GM12878 (cell line): Measurements from ENCODE around the gene CREB3L1.

ENCODE experiments used
- CHD2 ChIP-seq: IDR thresholded peaks from 2 replicates; pipeline ENCODE4 v1.6.1; 2011; ENCODE audit warnings: low read depth, low read length, improper control_type of control experiment, borderline replicate concordance
- POLR2A ChIP-seq: IDR thresholded peaks from 2 replicates; pipeline ENCODE4 v1.6.1; 2011; ENCODE audit warnings: low read depth, mild to moderate bottlenecking, low read length
- YY1 ChIP-seq: IDR thresholded peaks from 2 replicates; pipeline ENCODE4 v1.6.1; 2011; ENCODE audit warnings: low read depth, mild to moderate bottlenecking, low read length
- TF ChIP-seq, protein P1 (sequence below), 3 experiments: IDR thresholded peaks in 2 of 3; conservative IDR thresholded peaks in 1 of 3; 2 replicates each; pipeline ENCODE4 v1.5.1; 2011; ENCODE audit warnings: low read depth in 3 of 3, low read length in 3 of 3, mild to moderate bottlenecking in 3 of 3, control low read depth in 2 of 3, moderate library complexity in 2 of 3, inconsistent platforms in 1 of 3, mixed read lengths in 1 of 3; ENCODE audit not compliant: control insufficient read depth in 2 of 3, insufficient read depth in 1 of 3; ENCODE audit errors: extremely low read depth in 1 of 3
- TF ChIP-seq, protein P2 (sequence below): IDR thresholded peaks from 2 replicates; pipeline ENCODE4 v1.6.1; 2012; ENCODE audit warnings: low read length, inconsistent platforms

DNA sequence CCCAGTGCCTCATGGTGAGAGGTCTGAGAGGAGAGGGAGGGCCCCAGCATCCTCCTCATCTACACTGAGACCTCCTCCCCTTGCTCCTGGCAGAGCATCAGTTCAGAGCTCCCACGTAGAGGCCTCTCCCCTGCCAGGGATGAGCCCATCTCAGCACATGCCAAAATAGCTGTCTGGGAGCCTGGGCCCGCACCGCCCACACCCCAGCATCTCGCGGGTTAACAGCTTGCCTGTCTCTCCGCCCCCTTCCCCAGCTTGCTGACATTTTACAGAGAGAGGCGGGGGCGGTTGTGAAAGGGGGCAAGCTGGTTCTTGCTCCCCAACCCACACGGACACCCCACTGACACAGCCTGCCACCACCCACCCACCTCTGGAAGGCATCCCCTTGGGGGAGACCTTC is 76.2 kb downstream of the CREB3L1 start:
- TF ChIP-seq, protein P1, sequence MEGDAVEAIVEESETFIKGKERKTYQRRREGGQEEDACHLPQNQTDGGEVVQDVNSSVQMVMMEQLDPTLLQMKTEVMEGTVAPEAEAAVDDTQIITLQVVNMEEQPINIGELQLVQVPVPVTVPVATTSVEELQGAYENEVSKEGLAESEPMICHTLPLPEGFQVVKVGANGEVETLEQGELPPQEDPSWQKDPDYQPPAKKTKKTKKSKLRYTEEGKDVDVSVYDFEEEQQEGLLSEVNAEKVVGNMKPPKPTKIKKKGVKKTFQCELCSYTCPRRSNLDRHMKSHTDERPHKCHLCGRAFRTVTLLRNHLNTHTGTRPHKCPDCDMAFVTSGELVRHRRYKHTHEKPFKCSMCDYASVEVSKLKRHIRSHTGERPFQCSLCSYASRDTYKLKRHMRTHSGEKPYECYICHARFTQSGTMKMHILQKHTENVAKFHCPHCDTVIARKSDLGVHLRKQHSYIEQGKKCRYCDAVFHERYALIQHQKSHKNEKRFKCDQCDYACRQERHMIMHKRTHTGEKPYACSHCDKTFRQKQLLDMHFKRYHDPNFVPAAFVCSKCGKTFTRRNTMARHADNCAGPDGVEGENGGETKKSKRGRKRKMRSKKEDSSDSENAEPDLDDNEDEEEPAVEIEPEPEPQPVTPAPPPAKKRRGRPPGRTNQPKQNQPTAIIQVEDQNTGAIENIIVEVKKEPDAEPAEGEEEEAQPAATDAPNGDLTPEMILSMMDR (IDR thresholded peaks at IDR 0.05 in 2 of 3, conservative IDR thresholded peaks at IDR 0.05 in 1 of 3; ENCODE audit: control insufficient read depth in 2 of 3, extremely low read depth in 1 of 3, insufficient read depth in 1 of 3, low read depth in 3 of 3, low read length in 3 of 3) = no peak
- no peak for TF ChIP-seq CHD2
- TF ChIP-seq YY1 = no peak
- TF ChIP-seq POLR2A = no peak
- TF ChIP-seq, protein P2, sequence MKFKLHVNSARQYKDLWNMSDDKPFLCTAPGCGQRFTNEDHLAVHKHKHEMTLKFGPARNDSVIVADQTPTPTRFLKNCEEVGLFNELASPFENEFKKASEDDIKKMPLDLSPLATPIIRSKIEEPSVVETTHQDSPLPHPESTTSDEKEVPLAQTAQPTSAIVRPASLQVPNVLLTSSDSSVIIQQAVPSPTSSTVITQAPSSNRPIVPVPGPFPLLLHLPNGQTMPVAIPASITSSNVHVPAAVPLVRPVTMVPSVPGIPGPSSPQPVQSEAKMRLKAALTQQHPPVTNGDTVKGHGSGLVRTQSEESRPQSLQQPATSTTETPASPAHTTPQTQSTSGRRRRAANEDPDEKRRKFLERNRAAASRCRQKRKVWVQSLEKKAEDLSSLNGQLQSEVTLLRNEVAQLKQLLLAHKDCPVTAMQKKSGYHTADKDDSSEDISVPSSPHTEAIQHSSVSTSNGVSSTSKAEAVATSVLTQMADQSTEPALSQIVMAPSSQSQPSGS = no peak
